H1 (cell line): Measurements from ENCODE around the gene GLTPD2. TPM values are rescaled to one million over a fixed set of nuclear protein-coding genes. Genes with fewer than 3 reads are reported as not detected.

ENCODE experiments used
- CTCF ChIA-PET: fragments of 300-600 bp; sonication (Branson Sonifier 250); formaldehyde crosslinking; loops from one replicate; lab custom pipeline; 2021; ENCODE audit not compliant: partially characterized antibody; lab: Charles Lee
- POLR2A ChIA-PET: fragments of 300-600 bp; sonication (Branson Sonifier 250); formaldehyde crosslinking; loops from one replicate; lab custom pipeline; 2021; ENCODE audit warnings: inconsistent platforms; ENCODE audit not compliant: partially characterized antibody; lab: Charles Lee
- DNase-seq, 2 experiments: peaks; one replicate each; pipeline versions ENCODE4 v3.0.0 to v3.0.0-alpha.2; 2010 to 2022; ENCODE audit warnings: low spot score in 2 of 2, low read depth in 1 of 2, mixed read lengths in 1 of 2
- FAIRE-seq: peaks from 2 replicates; lab custom pipeline; 2011; peaks lifted over from hg19 to GRCh38; lab: Jason Lieb, UNC
- H2AFZ ChIP-seq: 2 replicates; pipeline ENCODE4 v1.8.1; 2012; ENCODE audit warnings: low read length, inconsistent platforms
- H2AK5ac ChIP-seq: 2 replicates; pipeline ENCODE4 v1.6.1; 2013; ENCODE audit warnings: low read depth, low read length
- H2BK120ac ChIP-seq: replicated peaks from 2 replicates; pipeline ENCODE3; 2013; ENCODE audit warnings: low read depth, low read length, inconsistent platforms
- H2BK12ac ChIP-seq: 2 replicates; pipeline ENCODE4 v1.6.1; 2013; ENCODE audit warnings: low read depth, low read length
- H2BK15ac ChIP-seq: 2 replicates; pipeline ENCODE4 v1.6.1; 2013; ENCODE audit warnings: low read length
- H2BK20ac ChIP-seq: 2 replicates; pipeline ENCODE4 v1.6.1; 2013; ENCODE audit warnings: low read length
- H2BK5ac ChIP-seq: 2 replicates; pipeline ENCODE4 v1.6.1; 2013; ENCODE audit warnings: low read depth, low read length
- H3K14ac ChIP-seq: 2 replicates; pipeline ENCODE4 v1.6.1; 2013; ENCODE audit warnings: inconsistent platforms; ENCODE audit not compliant: insufficient read length
- H3K18ac ChIP-seq: 2 replicates; pipeline ENCODE4 v1.6.1; 2013; ENCODE audit warnings: low read length; ENCODE audit errors: extremely low read depth
- H3K23ac ChIP-seq: 2 replicates; pipeline ENCODE4 v1.6.1; 2013; ENCODE audit warnings: inconsistent platforms; ENCODE audit not compliant: insufficient read length
- H3K23me2 ChIP-seq: 2 replicates; pipeline ENCODE4 v1.6.1; 2013; ENCODE audit warnings: low read depth, low read length
- H3K27ac ChIP-seq: 2 replicates; pipeline ENCODE4 v1.6.1; 2011; ENCODE audit warnings: low read depth, low read length, inconsistent platforms
- H3K27me3 ChIP-seq, 4 experiments: replicated peaks in 1 of 4; 1 replicate in 1 of 4; 2 replicates in 3 of 4; pipeline versions ENCODE4 v1.6.1 to v1.8.1; 2011 to 2013; ENCODE audit warnings: low read length in 3 of 4, mild to moderate bottlenecking in 3 of 4, inconsistent platforms in 2 of 4, mixed read lengths in 2 of 4, moderate library complexity in 1 of 4; ENCODE audit not compliant: control insufficient read depth in 3 of 4, insufficient read depth in 3 of 4; ENCODE audit errors: extremely low read depth in 1 of 4
- H3K36me3 ChIP-seq, 4 experiments: 2 replicates each; pipeline versions ENCODE4 v1.6.1 to v1.8.1; 2011 to 2013; ENCODE audit warnings: mild to moderate bottlenecking in 4 of 4, low read length in 3 of 4, moderate library complexity in 2 of 4, control low read depth in 1 of 4, inconsistent platforms in 1 of 4; ENCODE audit not compliant: insufficient read depth in 4 of 4, control insufficient read depth in 2 of 4
- H3K4ac ChIP-seq: replicated peaks from 2 replicates; pipeline ENCODE3; 2013; ENCODE audit warnings: low read length, low read depth, mixed read lengths, inconsistent platforms; ENCODE audit not compliant: insufficient read length
- H3K4me1 ChIP-seq, 4 experiments: replicated peaks in 1 of 4; 1 replicate in 1 of 4; 2 replicates in 3 of 4; pipeline versions ENCODE4 v1.6.1 to v1.8.1; 2011 to 2013; ENCODE audit warnings: low read length in 3 of 4, inconsistent platforms in 2 of 4, mixed read lengths in 1 of 4; ENCODE audit not compliant: insufficient read depth in 4 of 4, control insufficient read depth in 3 of 4
- H3K4me2 ChIP-seq, 2 experiments: 2 replicates each; pipeline versions ENCODE4 v1.6.1 to v1.8.1; 2011 to 2013; ENCODE audit warnings: low read depth in 2 of 2, low read length in 2 of 2, control low read depth in 1 of 2, inconsistent platforms in 1 of 2, mild to moderate bottlenecking in 1 of 2; ENCODE audit not compliant: insufficient read depth in 1 of 2
- H3K4me3 ChIP-seq, 4 experiments: fragments of 200-600, 300-600 bp in 1 of 4; sonication (generic), shearing (Covaris generic), sonication (Bioruptor Twin) in 1 of 4; 2 replicates each; pipeline versions ENCODE4 v1.5.1 to v1.8.1; 2011 to 2016; ENCODE audit warnings: low read length in 4 of 4, low read depth in 3 of 4, control low read depth in 2 of 4, inconsistent platforms in 2 of 4, mild to moderate bottlenecking in 2 of 4, mixed read lengths in 1 of 4, moderate library complexity in 1 of 4; ENCODE audit not compliant: insufficient read depth in 2 of 4; ENCODE audit errors: extremely low read depth in 1 of 4
- H3K56ac ChIP-seq: replicated peaks from 2 replicates; pipeline ENCODE3; 2013; ENCODE audit warnings: low read depth, mild to moderate bottlenecking, mixed read lengths, low read length, inconsistent platforms; ENCODE audit not compliant: insufficient read length
- H3K79me1 ChIP-seq: 2 replicates; pipeline ENCODE4 v1.6.1; 2013; ENCODE audit warnings: low read depth, low read length, control low read depth
- H3K79me2 ChIP-seq, 2 experiments: 2 replicates each; pipeline versions ENCODE4 v1.6.1 to v1.8.1; 2012 to 2013; ENCODE audit warnings: low read length in 2 of 2, mild to moderate bottlenecking in 2 of 2, inconsistent platforms in 1 of 2; ENCODE audit not compliant: insufficient read depth in 2 of 2, control insufficient read depth in 1 of 2
- H3K9ac ChIP-seq, 4 experiments: replicated peaks in 1 of 4; 1 replicate in 1 of 4; 2 replicates in 3 of 4; pipeline versions ENCODE4 v1.6.1 to v1.8.1; 2011 to 2013; ENCODE audit warnings: low read depth in 3 of 4, low read length in 3 of 4, control low read depth in 2 of 4, mild to moderate bottlenecking in 2 of 4, moderate library complexity in 2 of 4, inconsistent platforms in 1 of 4; ENCODE audit errors: extremely low read depth in 1 of 4
- H3K9me3 ChIP-seq, 2 experiments: 2 replicates each; pipeline versions ENCODE4 v1.6.1 to v1.8.1; 2012 to 2013; ENCODE audit warnings: mild to moderate bottlenecking in 2 of 2, moderate library complexity in 2 of 2, control low read depth in 1 of 2, inconsistent platforms in 1 of 2, low read depth in 1 of 2, low read length in 1 of 2, mixed read lengths in 1 of 2; ENCODE audit not compliant: insufficient read depth in 2 of 2
- H4K20me1 ChIP-seq, 2 experiments: replicated peaks in 1 of 2; 2 replicates each; pipeline versions ENCODE3 to v1.8.1; 2011 to 2013; ENCODE audit warnings: inconsistent platforms in 2 of 2, low read length in 2 of 2, mild to moderate bottlenecking in 1 of 2; ENCODE audit not compliant: insufficient read depth in 2 of 2, control insufficient read depth in 1 of 2
- H4K5ac ChIP-seq: 2 replicates; pipeline ENCODE4 v1.6.1; 2013; ENCODE audit warnings: low read length, low read depth, mixed read lengths, inconsistent platforms; ENCODE audit not compliant: insufficient read length
- H4K8ac ChIP-seq: 2 replicates; pipeline ENCODE4 v1.8.0; 2013; ENCODE audit warnings: mild to moderate bottlenecking, moderate library complexity, low read length, inconsistent platforms; ENCODE audit not compliant: insufficient read depth; ENCODE audit errors: extremely low read depth
- H4K91ac ChIP-seq: replicated peaks from 2 replicates; pipeline ENCODE3; 2013; ENCODE audit warnings: low read length, mixed read lengths, inconsistent platforms; ENCODE audit not compliant: insufficient read length
- BRCA1 ChIP-seq: IDR thresholded peaks from 2 replicates; pipeline ENCODE4 v1.6.1; 2012; ENCODE audit warnings: low read depth, low read length, improper control_type of control experiment
- CBX5 ChIP-seq: fragments of 300-800, 300-1000 bp; sonication (generic); IDR thresholded peaks from 2 replicates; pipeline ENCODE4 v1.7.1; 2016; ENCODE audit warnings: antibody characterized with exemption, low read length, low read depth
- CREB1 ChIP-seq: IDR thresholded peaks from 2 replicates; pipeline ENCODE4 v1.6.1; 2012; ENCODE audit warnings: inconsistent platforms
- CTCF ChIP-seq, 3 experiments: IDR thresholded peaks; 1 replicate in 2 of 3; 2 replicates in 1 of 3; pipeline versions ENCODE4 v1.5.1 to v1.6.1; 2011; ENCODE audit warnings: low read length in 3 of 3, mild to moderate bottlenecking in 3 of 3, inconsistent platforms in 2 of 3, low read depth in 1 of 3, moderate library complexity in 1 of 3; ENCODE audit not compliant: insufficient read depth in 1 of 3; ENCODE audit errors: control extremely low read depth in 1 of 3
- EP300 ChIP-seq, 2 experiments: IDR thresholded peaks; 1 replicate in 1 of 2; 2 replicates in 1 of 2; pipeline ENCODE4 v1.6.1; 2011 to 2012; ENCODE audit warnings: low read depth in 2 of 2, low read length in 2 of 2, mild to moderate bottlenecking in 2 of 2, borderline replicate concordance in 1 of 2, inconsistent platforms in 1 of 2, moderate library complexity in 1 of 2
- FOSL1 ChIP-seq: IDR thresholded peaks from 2 replicates; pipeline ENCODE4 v1.6.1; 2011; ENCODE audit warnings: mild to moderate bottlenecking, low read depth, low read length, moderate library complexity; ENCODE audit not compliant: insufficient read depth
- HDAC6 ChIP-seq: IDR thresholded peaks from one replicate; pipeline ENCODE4 v1.7.1; 2012; ENCODE audit warnings: low read depth, mild to moderate bottlenecking, inconsistent platforms, low read length, moderate library complexity
- KDM5A ChIP-seq: fragments of 200-600 bp; IDR thresholded peaks from 2 replicates; pipeline ENCODE4 v1.7.1; 2012; ENCODE audit warnings: mild to moderate bottlenecking, low read length, inconsistent platforms, mixed read lengths
- MAX ChIP-seq: IDR thresholded peaks from 2 replicates; pipeline ENCODE4 v1.6.1; 2012; ENCODE audit warnings: inconsistent platforms
- SAP30 ChIP-seq: fragments of 300-600 bp; sonication (generic); IDR thresholded peaks from 2 replicates; pipeline ENCODE4 v1.7.1; 2012; ENCODE audit warnings: low read length, moderate library complexity, mild to moderate bottlenecking, inconsistent platforms; ENCODE audit not compliant: insufficient read depth, insufficient replicate concordance
- WGBS, 2 experiments: shearing (Covaris generic) in 1 of 2; methylation state at CpG; one replicate each; pipeline versions ENCODE4 v1.1.6 to v1.1.7; 2013 to 2015; ENCODE audit warnings: low lambda C conversion rate in 2 of 2, mixed read lengths in 2 of 2, inconsistent platforms in 1 of 2, low coverage in 1 of 2, missing lambda C conversion rate in 1 of 2; ENCODE audit not compliant: insufficient replicate concordance in 2 of 2, insufficient coverage in 1 of 2, insufficient read length in 1 of 2; ENCODE audit errors: extremely low coverage in 1 of 2, missing lambda C conversion rate in 1 of 2; 5-methylcytosine and 5-hydroxymethylcytosine counted together
- polyA plus RNA-seq, 7 experiments: library from polyadenylated mRNA; depleted of rRNA in 3 of 7; stranded (reverse) in 5 of 7; unstranded in 2 of 7; fragments of >200 nt in 5 of 7; fragments of 200-250 nt in 2 of 7; gene quantifications; 1 replicate in 5 of 7; 2 replicates in 1 of 7; 4 replicates in 1 of 7; pipeline versions ENCODE4 v1.2.1 to v1.2.3, GENCODE V29; 2011 to 2013; ENCODE audit warnings: missing spikeins in 2 of 7, mixed read lengths in 2 of 7
- total RNA-seq: library from RNA; stranded (reverse); fragmentation: NEBNext Ultra II Directional; extraction: Animal tissue kit (Norgen Biotek cat#: 25700); gene quantifications from 2 replicates; pipeline ENCODE4 v1.2.1, GENCODE V29; 2021

The GLTPD2 gene
- total and polyA plus RNA-seq, 2 of the 8 experiments (the other 6 are each of a cell fraction or from before 2014, with no cell fraction given): not detected

- ChIA-PET CTCF (interaction anchor here (0.6 to 1.5 kb wide), 2 partner anchors 11 to 572 kb away, joined by 3 to 5 read pairs; no protein-coding TSS in a partner anchor), POLR2A (no interaction called here)
- Histone ChIP-seq H3K4me2 (no peak overlapping the region), H2BK5ac (no peak overlapping the region), H3K36me3 (no peaks in the 10 kb centered on the region), H4K91ac (no peak overlapping the region), H3K18ac (no peak overlapping the region), H3K79me1 (no peaks in the 10 kb centered on the region; the same call in 1 of the 2 replicates), H3K9ac (peak overlapping the region in 1 of 4 experiments; percentile 56; a peak in 1 of 7 replicates), H4K5ac (no peak overlapping the region), H3K4me1 (no peaks in the 10 kb centered on the region), H3K14ac (no peak overlapping the region), H3K4me3 (no peak overlapping the region), H3K23me2 (no peaks in the 10 kb centered on the region; the same call in 1 of the 2 replicates), H3K79me2 (no peaks in the 10 kb centered on the region), H4K8ac (no peak overlapping the region; the same call in 1 of the 2 replicates), H3K27me3 (no peaks in the 10 kb centered on the region), H3K56ac (no peak overlapping the region), H2BK20ac (no peak overlapping the region), H4K20me1 (no peaks in the 10 kb centered on the region), H3K4ac (no peak overlapping the region), H2BK120ac (no peak overlapping the region), H2BK15ac (no peak overlapping the region), H3K9me3 (no peaks in the 10 kb centered on the region), H2BK12ac (no peak overlapping the region), H3K23ac (no peak overlapping the region), H3K27ac (no peak overlapping the region), H2AK5ac (no peak overlapping the region), H2AFZ (no peak overlapping the region)
- WGBS, 2 experiments: 88% methylated on average over 6 of the region's 6 CpGs; no CpG with 5 or more reads in 1 of the 2 experiments
- FAIRE-seq: no peak
- TF ChIP-seq MAX (no peak), BRCA1 (no peak), KDM5A (no peak), SAP30 (no peak), FOSL1 (no peak), CBX5 (no peak), HDAC6 (no peak), CREB1 (no peak), CTCF (IDR thresholded peaks at IDR 0.05; ENCODE audit: control extremely low read depth in 1 of 3, insufficient read depth in 1 of 3, low read depth in 1 of 3, low read length in 3 of 3) (no peak), EP300 (IDR thresholded peaks at IDR 0.05; ENCODE audit: borderline replicate concordance in 1 of 2, low read depth in 2 of 2, low read length in 2 of 2) (no peak)
- no peak for DNase-seq
These were observed 20.5 kb upstream of the GLTPD2 start for GRCh38 chr17:4768298-4768697.
